LNCAP (cell line): Measurements from ENCODE around the gene ADARB2.

Source experiments
- CTCF ChIP-seq: fragments of 450-650 bp; IDR thresholded peaks from 2 replicates; pipeline ENCODE4 v1.5.1; 2017; ENCODE audit warnings: mild to moderate bottlenecking

ADARB2 gene

DNA sequence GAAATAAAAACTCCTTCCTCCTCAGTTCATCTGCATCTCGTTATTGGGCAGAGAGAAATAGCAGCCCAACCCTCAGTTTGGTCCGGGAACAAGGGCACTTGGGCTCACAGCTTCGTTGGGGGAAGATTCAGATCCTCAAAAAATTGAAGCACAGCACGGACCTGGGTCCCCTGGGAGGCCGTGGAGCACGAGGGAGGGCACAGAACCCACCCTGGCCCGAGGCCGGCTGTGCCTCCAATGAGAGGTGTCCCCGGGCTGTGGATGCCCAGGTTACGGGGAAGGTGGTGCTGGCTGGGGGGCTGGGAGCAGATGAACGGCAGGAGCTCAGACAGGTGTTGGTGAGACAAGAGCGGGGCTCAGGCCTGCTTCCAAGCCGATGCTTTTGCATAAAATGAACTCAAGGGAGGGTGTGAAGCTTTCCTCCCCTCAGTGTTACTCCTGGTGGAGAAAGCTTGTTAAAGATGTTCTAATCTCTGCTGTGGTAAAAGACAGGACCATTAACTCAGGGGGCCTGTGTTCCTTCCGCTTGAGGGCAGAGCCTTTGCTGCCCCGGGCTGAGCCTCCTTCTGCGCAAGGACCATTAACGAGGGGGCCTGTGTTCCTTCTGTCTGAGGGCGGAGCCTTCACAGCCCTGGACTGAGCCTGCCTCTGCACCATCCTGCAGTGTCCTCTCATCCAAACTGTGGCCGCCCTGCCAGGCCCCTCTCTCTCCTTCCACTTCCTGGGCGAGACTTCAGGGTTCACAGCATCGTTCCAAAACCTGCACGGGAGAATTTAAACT is 302.2 kb downstream of the ADARB2 start:
- TF ChIP-seq CTCF, result no peak

- no peak for TF ChIP-seq CTCF
These were observed 303.1 kb downstream of the ADARB2 start for GRCh38 chr10:1434202-1434601.

DNA sequence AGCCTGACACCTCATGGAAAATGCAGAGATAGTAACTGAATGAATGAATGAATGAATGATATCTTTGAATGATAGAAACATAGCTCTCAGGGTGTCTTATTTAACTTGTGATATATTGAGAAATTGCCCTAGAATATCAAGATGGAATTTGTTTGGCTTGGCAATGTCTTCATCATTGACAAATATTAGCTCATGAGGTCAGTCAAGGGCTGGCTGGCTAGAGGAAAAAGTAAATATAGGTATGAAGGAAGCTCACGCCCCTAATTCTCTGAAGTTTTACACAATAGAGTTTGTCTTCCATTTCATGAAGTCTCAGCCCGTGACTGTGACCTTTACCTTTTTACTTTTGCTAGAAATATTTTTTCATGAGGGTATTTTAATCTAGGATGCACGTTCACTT is 305.2 kb downstream of the ADARB2 start:
- TF ChIP-seq CTCF, result no peak

DNA sequence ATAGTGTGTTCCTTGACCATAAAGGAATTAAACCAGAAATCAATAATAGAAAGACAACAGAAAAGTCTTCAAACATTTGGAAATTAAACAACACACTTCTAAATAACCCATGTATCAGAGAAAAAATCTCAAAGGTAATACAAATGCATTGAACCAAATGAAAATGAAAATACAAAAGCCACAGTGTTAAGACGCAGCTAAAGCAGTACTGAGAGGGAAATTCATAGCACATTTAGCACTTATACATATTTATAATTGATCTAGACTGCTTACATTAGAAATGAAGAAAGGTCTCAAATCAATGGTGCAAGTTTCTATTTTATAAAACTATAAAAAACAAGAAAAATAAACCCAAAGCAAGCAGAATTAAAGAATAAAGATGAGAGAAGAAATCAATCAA is 306.1 kb downstream of the ADARB2 start:
- TF ChIP-seq CTCF, result no peak

- TF ChIP-seq CTCF, result no peak
These were observed 310.5 kb downstream of the ADARB2 start for GRCh38 chr10:1426786-1427185.

GRCh38 chr10:1425879-1426278 is 311.4 kb downstream of the ADARB2 start:
- no peak for TF ChIP-seq CTCF

GRCh38 chr10:1424648-1425047 is 312.7 kb downstream of the ADARB2 start:
- TF ChIP-seq CTCF, result no peak
